HG03135 (cell line): ENCODE data around the gene TBC1D2B.
A peak's percentile ranks its signal among the peaks of the same experiment; 100 is the strongest.

ENCODE experiments used
- ATAC-seq: cut with Tn5 transposase; IDR thresholded peaks from one replicate; pipeline ENCODE4 v1.9.1; 2021; ENCODE audit warnings: mild to moderate bottlenecking, moderate library complexity; ENCODE audit not compliant: unreplicated experiment

TBC1D2B gene

DNA sequence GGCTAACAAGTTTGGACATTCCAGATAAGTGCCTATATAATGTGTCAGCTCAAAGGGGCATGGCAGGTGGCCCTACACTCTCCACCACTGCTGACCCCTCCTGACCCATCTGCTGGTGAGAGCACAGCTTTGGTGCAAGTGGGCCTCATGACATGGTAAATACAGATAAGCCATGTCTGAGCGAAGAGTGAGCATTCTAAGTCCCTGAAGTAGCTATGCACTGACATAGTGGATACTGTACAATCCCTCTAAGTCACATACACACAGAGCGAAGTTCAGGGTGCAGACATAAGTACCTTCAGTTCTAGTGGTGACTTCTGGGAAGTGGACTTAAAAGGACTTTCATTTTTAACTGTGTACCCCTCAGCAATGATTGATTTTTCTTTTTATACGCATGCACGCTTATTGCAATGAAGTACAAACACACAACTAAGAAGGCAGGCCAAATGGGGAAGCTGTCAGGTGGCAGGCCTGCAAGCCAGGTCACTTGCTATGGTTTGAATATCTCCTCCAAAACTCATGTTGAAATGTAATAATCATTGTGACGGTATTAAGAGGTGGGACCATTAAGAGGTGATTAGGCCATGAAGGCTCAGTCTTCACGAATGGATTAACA lies 41.5 kb downstream of the TBC1D2B start:
- ATAC-seq, result no peak

GRCh38 chr15:78035321-78035751 lies 42.2 kb downstream of the TBC1D2B start:
- ATAC-seq, result no peak

GRCh38 chr15:78034495-78035191 lies 42.9 kb downstream of the TBC1D2B start:
- ATAC-seq, result peak; percentile 58

DNA sequence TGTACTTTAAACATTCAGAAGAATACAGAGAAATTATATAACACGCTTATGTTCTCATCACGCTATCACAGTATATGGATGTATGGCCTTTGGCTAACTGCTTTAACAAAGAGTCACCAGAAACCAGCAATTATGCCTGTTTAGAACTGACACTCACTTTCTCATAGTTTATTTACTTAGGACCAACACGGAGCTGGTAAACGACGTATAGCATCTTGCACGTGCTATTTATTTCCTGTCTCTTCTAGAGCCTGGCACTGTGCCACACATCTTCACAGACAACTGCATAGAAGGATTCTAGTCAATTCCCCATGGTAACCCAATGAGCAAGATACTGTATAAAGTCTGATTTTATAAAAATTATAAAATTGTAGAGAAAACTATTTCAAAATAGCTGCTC lies 43.6 kb downstream of the TBC1D2B start:
- no peak for ATAC-seq

DNA sequence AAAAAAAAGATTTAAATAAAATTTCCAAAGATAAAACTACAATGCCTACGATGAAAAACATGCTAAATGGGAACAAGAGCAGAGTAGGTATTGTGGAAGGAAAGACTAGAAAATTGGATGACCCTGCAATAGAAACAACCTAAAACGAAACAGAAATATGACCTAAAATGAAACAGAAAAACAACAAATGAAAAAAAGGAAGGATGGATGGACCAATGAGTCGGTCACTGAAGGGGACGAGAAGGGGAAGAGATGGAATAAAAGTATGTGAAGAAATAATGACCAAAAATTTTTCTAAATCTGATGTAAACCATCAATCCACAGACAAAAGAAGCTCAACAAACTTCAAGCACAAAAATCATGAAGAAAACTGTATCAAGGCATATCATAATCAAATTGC lies 44.8 kb downstream of the TBC1D2B start:
- no peak for ATAC-seq

DNA sequence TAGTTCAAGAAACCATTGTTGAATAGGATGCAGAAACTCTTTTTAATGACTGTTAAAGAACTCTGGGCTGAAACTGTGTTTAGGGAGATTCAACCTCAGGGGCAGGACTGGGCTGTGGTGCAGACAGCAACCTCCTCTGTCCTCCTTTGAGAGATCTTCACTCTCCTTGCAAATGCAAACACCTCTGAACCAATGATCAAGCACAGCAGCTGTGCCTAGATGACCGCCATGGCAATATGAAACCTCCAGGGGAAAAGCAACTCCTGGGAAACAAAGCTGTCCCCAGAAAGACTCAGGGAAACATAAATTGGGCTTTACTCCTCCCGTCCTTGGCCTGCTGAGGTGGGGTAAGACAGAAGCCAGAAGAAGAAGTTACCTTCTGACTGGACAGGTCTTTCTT lies 52.6 kb downstream of the TBC1D2B start:
- no peak for ATAC-seq

- no peak for ATAC-seq
Observed at GRCh38 chr15:78024519-78024870, 53.0 kb downstream of the TBC1D2B start.

DNA sequence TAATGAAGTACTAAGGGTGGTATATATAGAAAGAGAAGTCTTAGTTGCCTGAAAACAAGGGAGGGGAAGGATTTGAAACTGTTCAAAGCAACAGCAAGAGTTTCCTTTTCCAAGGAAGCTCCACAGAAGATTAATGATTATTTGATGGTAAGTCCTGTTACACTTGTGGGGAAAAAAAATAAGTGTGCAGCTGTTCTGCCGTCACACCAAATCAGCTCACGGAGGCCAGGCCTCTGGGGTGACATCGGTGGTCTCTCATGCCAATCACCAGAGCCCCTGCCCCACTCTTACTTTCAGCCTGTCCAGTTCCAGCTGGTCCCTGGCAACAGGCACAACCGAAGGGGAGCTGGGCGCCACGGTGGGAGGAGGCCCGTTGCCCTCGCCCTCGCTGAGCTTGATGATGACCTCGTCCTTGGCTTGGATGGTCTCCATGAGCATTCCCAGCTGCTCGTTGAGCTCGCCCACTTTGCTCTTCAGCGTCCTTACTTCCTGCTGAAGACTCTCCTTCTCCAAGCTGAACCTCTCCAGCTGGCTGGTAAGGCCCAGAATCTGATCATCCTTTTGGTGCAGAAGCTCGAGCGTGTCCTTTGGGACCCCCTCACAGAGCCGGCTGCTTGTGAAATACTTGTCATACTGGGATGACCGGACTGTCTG lies 53.5 kb downstream of the TBC1D2B start:
- no peak for ATAC-seq

GRCh38 chr15:78023081-78023665 lies 54.3 kb downstream of the TBC1D2B start:
- ATAC-seq, result no peak

DNA sequence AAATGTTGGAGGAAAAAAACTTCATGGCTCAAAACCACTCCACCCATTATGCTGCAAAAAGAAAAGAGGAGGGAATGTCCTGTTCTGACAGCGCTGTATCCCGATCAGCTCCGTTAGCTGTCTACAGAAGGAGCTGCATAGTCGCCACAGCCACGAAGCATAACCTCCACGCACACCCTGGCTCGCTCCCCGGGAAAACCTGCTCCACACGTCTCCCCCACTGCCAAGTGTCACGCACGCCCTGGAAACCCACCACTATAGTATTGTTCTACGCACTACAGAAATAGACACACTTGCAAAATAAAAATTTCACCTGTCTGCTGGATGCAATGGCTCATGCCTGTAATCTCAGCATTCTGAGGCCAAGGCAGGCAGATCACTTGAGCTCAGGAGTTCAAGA lies 55.8 kb downstream of the TBC1D2B start:
- ATAC-seq, result no peak

- no peak for ATAC-seq
Observed at GRCh38 chr15:78020007-78020406, 57.5 kb downstream of the TBC1D2B start.

GRCh38 chr15:78018946-78019644 lies 58.4 kb downstream of the TBC1D2B start:
- ATAC-seq, result peak; percentile 61

DNA sequence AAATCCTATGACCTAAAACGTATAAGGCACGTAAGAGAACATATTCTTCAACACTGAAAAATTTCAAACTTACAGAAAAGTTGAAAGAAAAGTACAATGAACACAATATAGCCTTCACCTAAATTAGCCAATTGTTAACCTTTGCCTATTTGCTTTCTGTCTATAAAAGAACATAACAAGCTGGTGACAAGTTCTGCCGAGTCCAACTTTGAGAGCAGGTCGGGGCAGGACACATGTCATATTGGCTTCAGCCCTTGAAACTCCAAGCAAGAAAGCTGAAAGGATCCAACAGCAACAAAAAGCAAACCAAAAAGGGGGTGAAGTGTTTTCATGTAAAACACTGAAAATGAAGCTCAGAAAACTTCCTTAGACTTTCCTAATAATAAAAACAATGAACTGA lies 59.1 kb downstream of the TBC1D2B start:
- ATAC-seq, result no peak

- no peak for ATAC-seq
Observed at GRCh38 chr15:78016860-78017259, 60.7 kb downstream of the TBC1D2B start.

DNA sequence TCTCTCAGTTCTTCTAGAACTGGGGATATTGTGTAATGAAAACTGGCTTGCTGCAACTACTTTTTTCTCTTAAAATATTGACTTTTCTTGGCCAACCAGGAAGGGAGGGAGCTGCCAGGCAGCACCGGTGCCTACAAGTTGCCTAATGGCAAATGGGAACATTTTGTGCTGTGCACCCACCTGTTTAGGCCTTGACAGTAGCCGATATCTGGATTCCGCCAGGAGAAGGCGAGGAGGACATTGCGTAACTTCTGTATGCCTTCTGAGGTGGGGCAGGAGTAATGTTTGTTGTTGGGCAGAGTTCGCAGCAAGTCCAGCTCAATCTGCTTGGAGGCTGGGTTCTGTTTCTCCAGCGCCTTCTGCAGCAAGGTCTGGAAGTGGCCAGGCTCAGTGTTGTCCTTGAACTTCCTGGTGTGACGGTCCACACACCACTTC lies 64.9 kb downstream of the TBC1D2B start:
- no peak for ATAC-seq

DNA sequence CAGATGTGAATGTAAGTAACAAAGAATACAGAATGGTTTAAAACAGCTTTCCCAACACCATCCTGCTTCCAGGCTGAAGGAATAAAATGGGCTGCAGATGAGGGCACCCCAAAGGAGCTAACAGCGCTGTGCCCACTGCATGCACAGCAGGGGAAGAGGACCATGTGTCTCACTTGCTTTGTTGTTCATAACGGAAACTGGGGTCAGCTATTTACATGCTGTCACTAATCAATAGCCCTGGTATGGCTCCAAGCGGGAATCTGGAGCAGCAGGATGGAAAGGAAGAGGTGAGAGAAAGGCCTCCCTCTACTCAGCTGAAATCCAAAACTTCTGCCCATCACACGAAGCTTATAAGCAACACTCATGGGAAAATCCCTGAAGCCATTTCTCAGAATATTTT lies 67.4 kb downstream of the TBC1D2B start:
- no peak for ATAC-seq

GRCh38 chr15:78007964-78008886 lies 69.3 kb downstream of the TBC1D2B start:
- ATAC-seq, result no peak

DNA sequence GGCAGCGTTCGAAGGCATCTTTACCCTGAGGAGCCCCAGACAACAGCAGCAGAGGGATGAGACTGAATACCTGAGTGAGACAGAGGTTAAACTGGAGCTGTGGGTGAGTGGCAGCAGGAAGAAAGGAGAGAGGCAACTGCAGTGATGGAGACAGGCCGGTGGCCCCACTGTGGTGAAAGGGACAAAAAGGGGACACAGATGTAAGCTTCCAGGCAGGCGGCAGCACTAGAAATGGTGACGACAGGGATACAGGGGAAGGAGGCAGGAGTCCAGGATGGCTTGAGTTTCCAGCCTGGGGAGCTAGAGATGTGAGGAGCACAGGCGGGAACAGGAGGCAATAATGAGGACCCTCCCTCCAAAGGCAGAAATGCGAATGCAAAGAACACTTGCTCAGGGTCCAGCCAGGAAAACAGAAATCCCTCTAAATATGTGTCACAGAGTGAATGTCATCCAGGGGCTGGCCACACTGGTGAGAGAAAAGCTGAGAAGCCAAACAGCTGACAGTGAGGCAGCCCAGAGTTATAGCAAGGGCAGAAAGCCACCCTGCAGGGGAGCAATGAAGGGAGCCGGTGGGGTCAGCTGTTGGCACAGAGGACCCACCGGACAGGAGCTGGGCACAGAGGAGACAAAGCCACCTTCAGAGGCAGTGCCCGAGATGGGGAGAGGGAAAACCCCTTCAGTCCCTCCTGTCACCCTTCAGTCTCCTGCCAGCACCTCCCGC lies 70.1 kb downstream of the TBC1D2B start:
- no peak for ATAC-seq

- no peak for ATAC-seq
Observed at GRCh38 chr15:78006567-78007205, 70.8 kb downstream of the TBC1D2B start.
